ENCODE results near the gene TP63.

DNA sequence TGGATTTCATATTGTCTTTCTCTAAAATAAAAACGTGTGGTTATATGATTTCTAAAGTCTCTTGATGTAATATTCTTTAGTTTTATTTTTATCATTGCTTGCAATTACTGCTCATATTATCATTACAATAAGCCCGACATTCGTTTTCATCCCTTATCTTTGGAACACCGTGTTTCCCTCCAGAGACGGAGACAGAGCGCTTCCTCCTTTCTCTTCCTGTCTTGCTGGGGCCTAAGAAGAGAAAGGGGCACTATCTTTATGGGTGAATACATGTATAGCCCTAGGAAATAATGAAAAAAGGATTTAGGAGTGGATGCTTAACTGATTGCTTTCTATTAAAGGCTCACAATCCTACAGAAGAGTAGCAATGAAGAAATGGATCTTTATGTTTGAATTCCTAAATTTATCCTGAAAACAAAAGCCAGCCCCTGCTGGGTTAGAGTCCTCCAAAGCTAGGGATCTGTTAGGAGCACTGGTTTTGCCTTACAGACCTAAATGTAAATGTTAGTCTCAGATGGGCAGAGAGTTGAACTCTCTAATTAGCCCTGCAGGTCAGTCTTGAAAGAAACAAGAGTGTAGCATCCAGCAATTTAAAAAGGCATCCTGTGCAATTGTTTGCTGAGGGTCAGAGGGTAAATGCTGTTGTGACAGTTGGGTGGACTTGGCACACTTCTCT, 145.1 kb downstream of the TP63 start:
- TF ChIP-seq, protein P1, sequence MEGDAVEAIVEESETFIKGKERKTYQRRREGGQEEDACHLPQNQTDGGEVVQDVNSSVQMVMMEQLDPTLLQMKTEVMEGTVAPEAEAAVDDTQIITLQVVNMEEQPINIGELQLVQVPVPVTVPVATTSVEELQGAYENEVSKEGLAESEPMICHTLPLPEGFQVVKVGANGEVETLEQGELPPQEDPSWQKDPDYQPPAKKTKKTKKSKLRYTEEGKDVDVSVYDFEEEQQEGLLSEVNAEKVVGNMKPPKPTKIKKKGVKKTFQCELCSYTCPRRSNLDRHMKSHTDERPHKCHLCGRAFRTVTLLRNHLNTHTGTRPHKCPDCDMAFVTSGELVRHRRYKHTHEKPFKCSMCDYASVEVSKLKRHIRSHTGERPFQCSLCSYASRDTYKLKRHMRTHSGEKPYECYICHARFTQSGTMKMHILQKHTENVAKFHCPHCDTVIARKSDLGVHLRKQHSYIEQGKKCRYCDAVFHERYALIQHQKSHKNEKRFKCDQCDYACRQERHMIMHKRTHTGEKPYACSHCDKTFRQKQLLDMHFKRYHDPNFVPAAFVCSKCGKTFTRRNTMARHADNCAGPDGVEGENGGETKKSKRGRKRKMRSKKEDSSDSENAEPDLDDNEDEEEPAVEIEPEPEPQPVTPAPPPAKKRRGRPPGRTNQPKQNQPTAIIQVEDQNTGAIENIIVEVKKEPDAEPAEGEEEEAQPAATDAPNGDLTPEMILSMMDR (IDR thresholded peaks at IDR 0.05): no peak
- TF ChIP-seq POLR2A (IDR thresholded peaks at IDR 0.05): no peak

All from uterus (tissue), 2 donors.